GM23338 (cell line): ENCODE data around the gene STRA6. TPM values are rescaled to one million over a fixed set of nuclear protein-coding genes. Genes with fewer than 3 reads are reported as not detected.

ENCODE experiments used
- ATAC-seq: fragments of 200-7000 bp; cut with Tn5 transposase; 3 replicates; pipeline ENCODE4 v1.9.1; 2020
- DNase-seq: peaks from one replicate; pipeline ENCODE4 v3.0.0-alpha.2; 2015; ENCODE audit warnings: low spot score
- H2AFZ ChIP-seq: fragments of 200-600 bp; sonication (generic); 2 replicates; pipeline ENCODE4 v1.8.0; 2016; ENCODE audit warnings: antibody characterized with exemption, mild to moderate bottlenecking, moderate library complexity
- H3F3A ChIP-seq: fragments of 200-600 bp; sonication (generic); replicated peaks from 2 replicates; pipeline ENCODE4 v1.8.0; 2017; ENCODE audit warnings: antibody characterized with exemption, mixed run types, low read depth
- H3K27ac ChIP-seq: fragments of 200-600 bp; sonication (generic); 2 replicates; pipeline ENCODE4 v1.6.1; 2016; ENCODE audit warnings: low read depth
- H3K27me3 ChIP-seq: fragments of 200-600 bp; sonication (generic); 2 replicates; pipeline ENCODE4 v1.8.0; 2016; ENCODE audit warnings: mild to moderate bottlenecking, mixed run types, moderate library complexity; ENCODE audit not compliant: insufficient read depth
- H3K36me3 ChIP-seq: fragments of 200-600 bp; sonication (generic); 2 replicates; pipeline ENCODE4 v1.8.0; 2016; ENCODE audit warnings: mild to moderate bottlenecking; ENCODE audit not compliant: insufficient read depth
- H3K4me1 ChIP-seq: fragments of 200-600 bp; sonication (generic); 2 replicates; pipeline ENCODE4 v1.8.0; 2016; ENCODE audit warnings: mild to moderate bottlenecking, moderate library complexity; ENCODE audit not compliant: insufficient read depth
- H3K4me2 ChIP-seq: fragments of 200-600 bp; sonication (generic); 2 replicates; pipeline ENCODE4 v1.7.1; 2017; ENCODE audit warnings: mixed run types
- H3K4me3 ChIP-seq: fragments of 200-600 bp; sonication (generic); 2 replicates; pipeline ENCODE4 v1.6.1; 2016; ENCODE audit warnings: mixed run types
- H3K79me2 ChIP-seq: fragments of 200-600 bp; sonication (generic); replicated peaks from 2 replicates; pipeline ENCODE4 v1.8.0; 2017; ENCODE audit warnings: mild to moderate bottlenecking; ENCODE audit not compliant: insufficient read depth
- H3K9me2 ChIP-seq: fragments of 200-600 bp; sonication (generic); 2 replicates; pipeline ENCODE4 v1.8.0; 2017; ENCODE audit not compliant: insufficient read depth
- H4K20me1 ChIP-seq: fragments of 200-600 bp; sonication (generic); replicated peaks from 2 replicates; pipeline ENCODE4 v1.8.0; 2017; ENCODE audit warnings: mild to moderate bottlenecking; ENCODE audit not compliant: insufficient read depth
- H3K27ac Mint-ChIP-seq: 2 replicates; pipeline ENCODE4 v1.8.0; 2020; ENCODE audit warnings: inconsistent platforms, mild to moderate bottlenecking, moderate library complexity, mixed read lengths
- H3K27me3 Mint-ChIP-seq: 3 replicates; pipeline ENCODE4 v1.8.0; 2022; ENCODE audit warnings: low read depth, mild to moderate bottlenecking, moderate library complexity, mixed read lengths, inconsistent platforms; ENCODE audit not compliant: insufficient read depth, poor library complexity
- H3K36me3 Mint-ChIP-seq: 3 replicates; pipeline ENCODE4 v1.8.0; 2021; ENCODE audit warnings: low read depth, mild to moderate bottlenecking, inconsistent platforms, moderate library complexity, mixed read lengths
- H3K4me1 Mint-ChIP-seq: 3 replicates; pipeline ENCODE4 v1.8.0; 2020; ENCODE audit warnings: mild to moderate bottlenecking, inconsistent platforms, mixed read lengths
- H3K4me3 Mint-ChIP-seq: 3 replicates; pipeline ENCODE4 v1.8.0; 2021; ENCODE audit warnings: moderate library complexity, mild to moderate bottlenecking, inconsistent platforms, mixed read lengths
- H3K9me3 Mint-ChIP-seq: 3 replicates; pipeline ENCODE4 v1.8.0; 2020; ENCODE audit warnings: moderate library complexity, mild to moderate bottlenecking, inconsistent platforms, mixed read lengths
- CREB1 ChIP-seq: fragments of 250-450 bp; sonication (Bioruptor Pico); IDR thresholded peaks from 2 replicates; pipeline ENCODE4 v1.5.0; 2020; ENCODE audit warnings: low read depth, mild to moderate bottlenecking, moderate library complexity
- EZH2 ChIP-seq: fragments of 200-600 bp; sonication (generic); IDR thresholded peaks from one replicate; pipeline ENCODE4 v1.8.0; 2017; ENCODE audit warnings: antibody characterized with exemption, mild to moderate bottlenecking, low read depth; ENCODE audit not compliant: unreplicated experiment
- EZH2phosphoT487 ChIP-seq: fragments of 200-600 bp; sonication (generic); IDR thresholded peaks from one replicate; pipeline ENCODE4 v1.8.1; 2018; ENCODE audit warnings: antibody characterized with exemption; ENCODE audit not compliant: unreplicated experiment
- STAT1 ChIP-seq: IDR thresholded peaks from one replicate; pipeline ENCODE4 v1.6.1; 2016; ENCODE audit warnings: antibody characterized with exemption; ENCODE audit not compliant: unreplicated experiment
- ZNF114 ChIP-seq: fragments of 250-450 bp; sonication (Bioruptor Pico); IDR thresholded peaks from 2 replicates; pipeline ENCODE4 v1.5.0; 2020; ENCODE audit warnings: mild to moderate bottlenecking, moderate library complexity
- ZNF331 ChIP-seq: fragments of 250-450 bp; sonication (Bioruptor Pico); IDR thresholded peaks from 2 replicates; pipeline ENCODE4 v1.5.0; 2020; ENCODE audit warnings: low read depth, mild to moderate bottlenecking, moderate library complexity
- polyA plus RNA-seq: library from polyadenylated mRNA; unstranded; fragments of >200 nt; fragmentation: Nextera tagmentation; extraction: Ambion mirVana; gene quantifications from 2 replicates; pipeline ENCODE4 v1.2.1, GENCODE V29; 2016
- total RNA-seq: library from RNA; depleted of rRNA; stranded (reverse); fragments of >200 nt; shearing (Covaris generic); gene quantifications from 2 replicates; pipeline ENCODE4 v1.2.3, GENCODE V29; 2014
- TF ChIP-seq, protein P1 (sequence below): IDR thresholded peaks from 2 replicates; pipeline ENCODE4 v1.6.1; 2016; ENCODE audit warnings: antibody characterized with exemption
- TF ChIP-seq, protein P2 (sequence below): fragments of 250-450 bp; sonication (Bioruptor Pico); IDR thresholded peaks from 2 replicates; pipeline ENCODE4 v1.5.0; 2020; ENCODE audit warnings: mild to moderate bottlenecking, moderate library complexity
- TF ChIP-seq, protein P3 (sequence below), 2 experiments: fragments of 200-600 bp in 1 of 2; sonication (generic) in 1 of 2; conservative IDR thresholded peaks; 2 replicates each; pipeline versions ENCODE4 v1.5.1 to v1.6.1; 2016 to 2017; ENCODE audit warnings: antibody characterized with exemption in 2 of 2, low read depth in 2 of 2, mild to moderate bottlenecking in 2 of 2, moderate library complexity in 1 of 2

The STRA6 gene
- total and polyA plus RNA-seq, 2 experiments from 2014 or later: 8.2 to 9.9 TPM

DNA sequence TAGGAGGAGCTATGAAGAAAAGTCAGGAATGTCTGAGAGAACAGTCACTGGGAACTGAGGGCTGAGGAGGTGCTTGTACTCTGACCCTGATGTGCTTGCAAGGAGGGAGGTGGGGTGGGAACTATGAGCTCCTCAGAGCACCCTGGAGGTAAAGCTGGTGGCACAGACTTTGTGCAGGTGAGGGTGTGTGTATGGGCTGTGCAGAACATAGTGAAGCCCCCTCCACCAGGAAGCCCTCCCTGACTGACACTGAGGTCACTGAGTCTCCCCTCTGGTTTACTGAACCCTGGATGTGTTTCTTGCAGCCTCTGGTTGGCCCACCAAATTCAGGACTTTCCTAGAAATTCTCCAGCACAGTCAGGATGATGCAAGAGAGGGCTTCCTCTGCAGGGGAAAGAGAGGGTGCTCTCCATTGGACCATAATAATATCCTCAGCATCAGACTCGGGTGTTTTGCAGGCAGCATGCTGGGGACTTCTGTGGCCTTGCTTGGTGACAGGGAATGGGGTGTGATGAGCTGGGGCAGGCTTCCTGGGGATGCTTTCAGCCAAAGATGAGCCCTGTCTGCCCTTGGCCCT, 30.5 kb downstream of the STRA6 start:
- DNase-seq (no peak), ATAC-seq (no peak)
- H2AFZ ChIP-seq: no peak overlapping the region
- no peak for TF ChIP-seq CREB1 (CRISPR knock-in tag)
- no peak overlapping the region for H3K27ac ChIP-seq
- peaks cover 30% of the 10 kb centered on the region for H3K27me3 Mint-ChIP-seq
- H3K4me1 ChIP-seq: peaks cover 17% of the 10 kb centered on the region
- H3K27me3 ChIP-seq: no peaks in the 10 kb centered on the region
- H3K36me3 Mint-ChIP-seq: no peaks in the 10 kb centered on the region
- H3K36me3 ChIP-seq: no peaks in the 10 kb centered on the region; the same call in 1 of the 2 replicates
- no peaks in the 10 kb centered on the region for H4K20me1 ChIP-seq
- H3K4me3 Mint-ChIP-seq: no peak overlapping the region
- no peak overlapping the region for H3K4me3 ChIP-seq
- no peak overlapping the region for H3K27ac Mint-ChIP-seq
- H3K9me3 Mint-ChIP-seq: no peaks in the 10 kb centered on the region
- peaks cover 46% of the 10 kb centered on the region for H3K4me1 Mint-ChIP-seq
- no peak overlapping the region for H3K4me2 ChIP-seq
- no peaks in the 10 kb centered on the region for H3F3A ChIP-seq
- no peaks in the 10 kb centered on the region for H3K9me2 ChIP-seq
- H3K79me2 ChIP-seq: no peaks in the 10 kb centered on the region

DNA sequence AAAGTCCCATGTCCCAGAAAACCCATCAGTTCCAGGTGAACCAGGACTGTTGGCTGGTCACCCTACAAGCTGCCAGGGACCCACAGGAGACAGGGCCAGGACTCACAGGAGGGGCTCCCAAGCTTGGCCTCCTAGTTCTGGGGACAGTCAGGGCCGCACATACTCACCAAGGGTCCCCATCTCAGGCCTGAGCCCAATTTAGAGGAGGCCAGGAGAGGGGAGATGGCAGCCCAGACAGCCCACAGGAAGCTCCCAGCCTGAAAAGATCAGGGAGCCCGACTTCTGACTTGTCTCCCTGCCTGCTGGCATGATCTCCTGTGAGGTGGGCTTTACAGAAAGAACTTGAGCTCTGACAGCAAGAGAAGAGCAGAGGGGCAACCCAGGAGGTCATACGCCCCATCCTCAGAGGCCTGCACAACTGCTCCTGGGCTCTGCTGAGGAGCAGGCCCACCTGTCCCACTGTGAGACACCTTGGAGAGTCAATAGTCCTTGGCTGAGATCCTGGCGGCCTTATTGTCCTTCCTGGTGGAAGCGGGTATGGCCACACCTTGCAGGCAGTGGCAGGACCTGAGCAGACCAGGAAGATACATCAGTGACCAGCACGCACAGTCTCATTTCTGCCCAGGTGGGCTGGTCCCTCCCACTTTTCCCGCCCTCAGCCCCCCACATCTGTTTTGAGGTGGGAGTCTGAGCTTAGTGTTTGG, 31.6 kb downstream of the STRA6 start:
- Mint-ChIP-seq H3K4me1 (peaks cover 36% of the 10 kb centered on the region), H3K27me3 (peaks cover 28% of the 10 kb centered on the region), H3K4me3 (no peak overlapping the region), H3K27ac (no peak overlapping the region), H3K36me3 (no peaks in the 10 kb centered on the region), H3K9me3 (no peaks in the 10 kb centered on the region)
- Histone ChIP-seq H3K27ac (no peak overlapping the region), H3K9me2 (no peaks in the 10 kb centered on the region), H3K4me2 (no peak overlapping the region), H3K4me1 (peaks cover 17% of the 10 kb centered on the region), H2AFZ (no peak overlapping the region), H3K79me2 (no peaks in the 10 kb centered on the region), H3K36me3 (no peaks in the 10 kb centered on the region; the same call in 1 of the 2 replicates), H3F3A (no peaks in the 10 kb centered on the region), H4K20me1 (no peaks in the 10 kb centered on the region), H3K27me3 (no peaks in the 10 kb centered on the region; the same call in 1 of the 2 replicates), H3K4me3 (no peak overlapping the region)
- ATAC-seq (no peak), DNase-seq (no peak)
- TF ChIP-seq EZH2phosphoT487 (no peak), ZNF331 (CRISPR knock-in tag) (no peak), EZH2 (no peak), ZNF114 (CRISPR knock-in tag) (no peak), STAT1 (no peak), CREB1 (CRISPR knock-in tag) (no peak)
- TF ChIP-seq, protein P1, sequence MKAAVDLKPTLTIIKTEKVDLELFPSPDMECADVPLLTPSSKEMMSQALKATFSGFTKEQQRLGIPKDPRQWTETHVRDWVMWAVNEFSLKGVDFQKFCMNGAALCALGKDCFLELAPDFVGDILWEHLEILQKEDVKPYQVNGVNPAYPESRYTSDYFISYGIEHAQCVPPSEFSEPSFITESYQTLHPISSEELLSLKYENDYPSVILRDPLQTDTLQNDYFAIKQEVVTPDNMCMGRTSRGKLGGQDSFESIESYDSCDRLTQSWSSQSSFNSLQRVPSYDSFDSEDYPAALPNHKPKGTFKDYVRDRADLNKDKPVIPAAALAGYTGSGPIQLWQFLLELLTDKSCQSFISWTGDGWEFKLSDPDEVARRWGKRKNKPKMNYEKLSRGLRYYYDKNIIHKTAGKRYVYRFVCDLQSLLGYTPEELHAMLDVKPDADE: no peak
- TF ChIP-seq, protein P2, sequence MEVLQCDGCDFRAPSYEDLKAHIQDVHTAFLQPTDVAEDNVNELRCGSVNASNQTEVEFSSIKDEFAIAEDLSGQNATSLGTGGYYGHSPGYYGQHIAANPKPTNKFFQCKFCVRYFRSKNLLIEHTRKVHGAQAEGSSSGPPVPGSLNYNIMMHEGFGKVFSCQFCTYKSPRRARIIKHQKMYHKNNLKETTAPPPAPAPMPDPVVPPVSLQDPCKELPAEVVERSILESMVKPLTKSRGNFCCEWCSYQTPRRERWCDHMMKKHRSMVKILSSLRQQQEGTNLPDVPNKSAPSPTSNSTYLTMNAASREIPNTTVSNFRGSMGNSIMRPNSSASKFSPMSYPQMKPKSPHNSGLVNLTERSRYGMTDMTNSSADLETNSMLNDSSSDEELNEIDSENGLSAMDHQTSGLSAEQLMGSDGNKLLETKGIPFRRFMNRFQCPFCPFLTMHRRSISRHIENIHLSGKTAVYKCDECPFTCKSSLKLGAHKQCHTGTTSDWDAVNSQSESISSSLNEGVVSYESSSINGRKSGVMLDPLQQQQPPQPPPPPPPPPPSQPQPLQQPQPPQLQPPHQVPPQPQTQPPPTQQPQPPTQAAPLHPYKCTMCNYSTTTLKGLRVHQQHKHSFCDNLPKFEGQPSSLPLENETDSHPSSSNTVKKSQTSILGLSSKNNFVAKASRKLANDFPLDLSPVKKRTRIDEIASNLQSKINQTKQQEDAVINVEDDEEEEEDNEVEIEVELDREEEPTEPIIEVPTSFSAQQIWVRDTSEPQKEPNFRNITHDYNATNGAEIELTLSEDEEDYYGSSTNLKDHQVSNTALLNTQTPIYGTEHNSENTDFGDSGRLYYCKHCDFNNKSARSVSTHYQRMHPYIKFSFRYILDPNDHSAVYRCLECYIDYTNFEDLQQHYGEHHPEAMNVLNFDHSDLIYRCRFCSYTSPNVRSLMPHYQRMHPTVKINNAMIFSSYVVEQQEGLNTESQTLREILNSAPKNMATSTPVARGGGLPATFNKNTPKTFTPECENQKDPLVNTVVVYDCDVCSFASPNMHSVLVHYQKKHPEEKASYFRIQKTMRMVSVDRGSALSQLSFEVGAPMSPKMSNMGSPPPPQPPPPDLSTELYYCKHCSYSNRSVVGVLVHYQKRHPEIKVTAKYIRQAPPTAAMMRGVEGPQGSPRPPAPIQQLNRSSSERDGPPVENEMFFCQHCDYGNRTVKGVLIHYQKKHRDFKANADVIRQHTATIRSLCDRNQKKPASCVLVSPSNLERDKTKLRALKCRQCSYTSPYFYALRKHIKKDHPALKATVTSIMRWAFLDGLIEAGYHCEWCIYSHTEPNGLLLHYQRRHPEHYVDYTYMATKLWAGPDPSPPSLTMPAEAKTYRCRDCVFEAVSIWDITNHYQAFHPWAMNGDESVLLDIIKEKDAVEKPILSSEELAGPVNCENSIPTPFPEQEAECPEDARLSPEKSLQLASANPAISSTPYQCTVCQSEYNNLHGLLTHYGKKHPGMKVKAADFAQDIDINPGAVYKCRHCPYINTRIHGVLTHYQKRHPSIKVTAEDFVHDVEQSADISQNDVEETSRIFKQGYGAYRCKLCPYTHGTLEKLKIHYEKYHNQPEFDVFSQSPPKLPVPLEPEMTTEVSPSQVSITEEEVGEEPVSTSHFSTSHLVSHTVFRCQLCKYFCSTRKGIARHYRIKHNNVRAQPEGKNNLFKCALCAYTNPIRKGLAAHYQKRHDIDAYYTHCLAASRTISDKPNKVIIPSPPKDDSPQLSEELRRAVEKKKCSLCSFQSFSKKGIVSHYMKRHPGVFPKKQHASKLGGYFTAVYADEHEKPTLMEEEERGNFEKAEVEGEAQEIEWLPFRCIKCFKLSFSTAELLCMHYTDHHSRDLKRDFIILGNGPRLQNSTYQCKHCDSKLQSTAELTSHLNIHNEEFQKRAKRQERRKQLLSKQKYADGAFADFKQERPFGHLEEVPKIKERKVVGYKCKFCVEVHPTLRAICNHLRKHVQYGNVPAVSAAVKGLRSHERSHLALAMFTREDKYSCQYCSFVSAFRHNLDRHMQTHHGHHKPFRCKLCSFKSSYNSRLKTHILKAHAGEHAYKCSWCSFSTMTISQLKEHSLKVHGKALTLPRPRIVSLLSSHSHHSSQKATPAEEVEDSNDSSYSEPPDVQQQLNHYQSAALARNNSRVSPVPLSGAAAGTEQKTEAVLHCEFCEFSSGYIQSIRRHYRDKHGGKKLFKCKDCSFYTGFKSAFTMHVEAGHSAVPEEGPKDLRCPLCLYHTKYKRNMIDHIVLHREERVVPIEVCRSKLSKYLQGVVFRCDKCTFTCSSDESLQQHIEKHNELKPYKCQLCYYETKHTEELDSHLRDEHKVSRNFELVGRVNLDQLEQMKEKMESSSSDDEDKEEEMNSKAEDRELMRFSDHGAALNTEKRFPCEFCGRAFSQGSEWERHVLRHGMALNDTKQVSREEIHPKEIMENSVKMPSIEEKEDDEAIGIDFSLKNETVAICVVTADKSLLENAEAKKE (CRISPR knock-in tag): no peak
- TF ChIP-seq, protein P3, sequence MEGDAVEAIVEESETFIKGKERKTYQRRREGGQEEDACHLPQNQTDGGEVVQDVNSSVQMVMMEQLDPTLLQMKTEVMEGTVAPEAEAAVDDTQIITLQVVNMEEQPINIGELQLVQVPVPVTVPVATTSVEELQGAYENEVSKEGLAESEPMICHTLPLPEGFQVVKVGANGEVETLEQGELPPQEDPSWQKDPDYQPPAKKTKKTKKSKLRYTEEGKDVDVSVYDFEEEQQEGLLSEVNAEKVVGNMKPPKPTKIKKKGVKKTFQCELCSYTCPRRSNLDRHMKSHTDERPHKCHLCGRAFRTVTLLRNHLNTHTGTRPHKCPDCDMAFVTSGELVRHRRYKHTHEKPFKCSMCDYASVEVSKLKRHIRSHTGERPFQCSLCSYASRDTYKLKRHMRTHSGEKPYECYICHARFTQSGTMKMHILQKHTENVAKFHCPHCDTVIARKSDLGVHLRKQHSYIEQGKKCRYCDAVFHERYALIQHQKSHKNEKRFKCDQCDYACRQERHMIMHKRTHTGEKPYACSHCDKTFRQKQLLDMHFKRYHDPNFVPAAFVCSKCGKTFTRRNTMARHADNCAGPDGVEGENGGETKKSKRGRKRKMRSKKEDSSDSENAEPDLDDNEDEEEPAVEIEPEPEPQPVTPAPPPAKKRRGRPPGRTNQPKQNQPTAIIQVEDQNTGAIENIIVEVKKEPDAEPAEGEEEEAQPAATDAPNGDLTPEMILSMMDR (conservative IDR thresholded peaks at IDR 0.05; ENCODE audit: low read depth in 2 of 2): no peak
